GM18861 (cell line): ENCODE results near the gene TLR9.
"Not testable (repeated sequence)": the region's sequence is repeated elsewhere in the genome, so short reads cannot be mapped to it uniquely, and the experiment has no call there.

Experiments used
- ATAC-seq: cut with Tn5 transposase; IDR thresholded peaks from one replicate; pipeline ENCODE4 v1.9.1; 2021; ENCODE audit not compliant: unreplicated experiment

Gene TLR9

DNA sequence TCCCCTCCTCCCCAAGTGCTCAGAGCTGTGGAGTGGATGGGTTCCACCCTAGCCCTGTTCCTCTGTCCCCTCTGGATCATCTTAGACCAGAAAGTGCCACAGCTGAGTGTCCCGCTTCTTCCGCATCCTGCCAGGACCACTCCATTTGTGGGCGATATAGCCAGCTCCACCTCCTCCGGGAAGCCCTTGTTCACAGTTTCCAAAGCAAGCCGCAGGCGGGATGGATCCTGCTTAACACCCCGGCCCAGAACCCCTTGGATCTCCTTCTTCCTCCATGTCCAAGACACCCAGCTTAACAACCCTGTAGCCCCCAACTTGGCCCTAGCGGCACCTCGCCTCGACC is 28.0 kb downstream of the TLR9 start:
- ATAC-seq = no peak

DNA sequence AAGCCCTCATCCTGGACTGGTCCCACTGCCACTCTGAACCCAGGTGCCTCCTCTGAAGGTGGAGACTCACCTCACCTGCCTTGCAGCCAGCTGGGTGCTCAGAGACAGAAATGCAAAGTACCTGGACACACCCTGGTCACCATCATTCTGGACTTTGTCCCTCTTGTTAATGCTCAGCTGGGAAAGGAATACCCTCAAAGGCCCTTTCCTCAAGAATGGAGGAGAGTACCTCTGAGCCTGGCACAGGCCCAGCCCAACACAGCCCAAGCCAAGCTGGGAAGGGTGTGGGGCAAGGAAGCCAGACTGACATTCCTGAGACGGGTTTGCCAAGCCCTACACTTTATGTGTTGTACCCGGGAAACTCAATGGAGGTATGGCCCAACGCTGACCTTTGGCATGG is 28.5 kb downstream of the TLR9 start:
- no peak for ATAC-seq

GRCh38 chr3:52195823-52196331 is 29.6 kb downstream of the TLR9 start:
- no peak for ATAC-seq

- no peak for ATAC-seq
These were observed 30.2 kb downstream of the TLR9 start for GRCh38 chr3:52195291-52195597.

DNA sequence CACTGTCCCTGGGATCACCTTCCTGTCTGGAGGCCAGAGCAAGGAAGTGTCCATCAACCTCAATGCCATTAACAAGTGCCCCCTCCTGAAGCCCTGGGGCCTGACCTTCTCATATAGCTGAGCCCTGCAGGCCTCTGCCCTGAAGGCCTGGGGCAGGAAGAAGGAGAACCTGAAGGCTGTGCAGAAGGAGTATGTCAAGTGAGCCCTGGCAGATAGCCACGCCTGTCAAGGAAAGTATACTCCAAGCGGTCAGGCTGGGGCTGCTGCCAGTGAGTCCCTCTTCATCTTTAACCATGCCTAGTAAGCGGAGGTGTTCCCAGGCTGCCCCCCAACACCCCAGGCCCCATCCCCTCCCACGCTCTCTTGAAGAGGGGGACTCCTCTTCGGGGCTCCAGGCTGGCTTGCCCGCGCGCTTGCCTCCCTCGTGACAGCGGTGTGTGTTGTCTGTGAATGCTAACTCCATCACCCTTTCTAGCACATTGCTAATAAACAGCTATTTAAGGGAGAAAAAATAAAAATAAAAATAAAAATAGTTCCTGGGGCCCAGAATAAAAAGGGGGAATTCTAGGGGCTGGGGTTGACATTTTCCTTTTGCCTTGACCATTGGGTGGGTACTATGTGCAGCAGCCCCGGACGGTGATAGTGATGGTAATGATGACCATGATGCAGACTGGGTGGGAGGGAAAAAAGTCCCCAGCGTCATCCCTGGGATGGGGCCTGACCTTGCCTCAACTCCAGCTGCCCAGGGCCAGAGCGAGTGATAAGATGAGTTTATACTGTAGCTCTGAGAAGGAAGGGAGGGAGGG is 30.8 kb downstream of the TLR9 start:
- no peak for ATAC-seq

DNA sequence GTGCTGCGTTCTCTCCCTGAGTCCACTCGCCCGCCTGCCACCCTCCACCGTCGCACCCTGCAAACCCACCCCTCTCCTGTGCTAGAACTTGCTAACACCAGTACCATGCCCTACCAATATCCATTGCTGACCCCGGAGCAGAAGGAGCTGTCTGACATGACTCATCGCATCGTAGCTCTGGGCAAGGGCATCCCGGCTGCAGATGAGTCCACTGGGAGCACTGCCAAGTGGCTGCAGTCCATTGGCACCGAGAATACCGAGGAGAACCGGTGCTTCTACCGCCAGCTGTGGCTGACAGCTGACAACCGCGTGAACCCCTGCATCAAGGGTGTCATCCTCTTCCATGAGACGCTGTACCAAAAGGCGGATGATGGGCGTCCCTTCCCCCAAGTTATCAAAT is 32.4 kb downstream of the TLR9 start:
- no peak for ATAC-seq

DNA sequence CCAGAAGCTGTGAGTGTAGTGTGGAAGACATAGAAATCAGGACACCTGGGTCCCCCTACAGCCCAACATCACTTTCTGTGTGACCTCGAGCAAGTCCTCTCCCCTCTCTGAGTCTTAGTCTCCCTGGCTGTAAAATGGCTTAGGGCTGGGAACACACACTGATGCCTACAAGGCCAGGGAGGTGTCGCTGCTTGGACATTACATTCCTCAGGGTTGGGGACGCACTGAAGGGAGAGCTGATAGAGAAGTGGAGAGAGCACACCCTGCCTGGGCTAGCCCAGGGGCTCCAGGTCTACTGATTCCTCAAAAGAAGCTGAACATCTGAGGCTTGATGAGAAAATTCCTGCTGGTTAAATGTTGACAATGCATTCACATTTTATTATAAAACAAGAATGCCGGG is 33.8 kb downstream of the TLR9 start:
- ATAC-seq = no peak

DNA sequence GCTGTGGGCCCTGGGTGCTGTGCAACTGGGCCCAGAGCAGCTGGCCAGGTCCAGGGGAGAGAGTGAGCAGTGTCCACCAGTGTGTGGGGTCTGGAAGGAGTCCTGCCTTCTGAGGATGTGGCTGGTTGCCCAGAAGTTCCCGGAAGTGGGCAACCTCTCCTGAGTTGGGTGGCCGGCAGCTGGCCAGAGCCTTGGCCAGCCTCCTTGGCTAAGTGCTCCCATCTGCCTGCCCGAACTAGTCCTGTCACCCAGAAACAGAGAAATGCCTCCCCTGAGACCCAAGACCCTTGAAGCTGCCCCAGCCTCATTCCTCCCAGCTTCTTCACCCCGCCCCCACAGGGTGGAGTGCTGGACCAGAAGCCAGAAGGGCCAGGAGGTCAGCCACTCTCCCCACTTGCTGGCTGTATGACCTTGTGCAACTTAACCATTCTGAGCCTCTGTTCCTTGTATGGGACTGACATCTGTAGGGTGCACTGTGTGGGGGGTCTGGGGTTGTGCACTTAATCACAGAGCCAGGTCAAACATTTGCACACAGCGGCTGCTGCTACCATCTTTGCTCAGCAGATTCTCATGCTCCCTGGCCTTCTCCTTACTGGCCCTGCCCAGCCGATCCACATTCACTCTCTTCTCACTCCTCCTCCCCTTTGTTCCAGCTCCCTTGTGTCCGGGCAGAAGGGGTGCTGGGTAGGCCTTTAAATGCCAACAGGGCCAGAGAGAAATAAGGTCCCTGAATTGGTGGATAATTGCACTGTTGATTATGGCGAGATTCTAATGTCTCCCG is 35.0 kb downstream of the TLR9 start:
- no peak for ATAC-seq

DNA sequence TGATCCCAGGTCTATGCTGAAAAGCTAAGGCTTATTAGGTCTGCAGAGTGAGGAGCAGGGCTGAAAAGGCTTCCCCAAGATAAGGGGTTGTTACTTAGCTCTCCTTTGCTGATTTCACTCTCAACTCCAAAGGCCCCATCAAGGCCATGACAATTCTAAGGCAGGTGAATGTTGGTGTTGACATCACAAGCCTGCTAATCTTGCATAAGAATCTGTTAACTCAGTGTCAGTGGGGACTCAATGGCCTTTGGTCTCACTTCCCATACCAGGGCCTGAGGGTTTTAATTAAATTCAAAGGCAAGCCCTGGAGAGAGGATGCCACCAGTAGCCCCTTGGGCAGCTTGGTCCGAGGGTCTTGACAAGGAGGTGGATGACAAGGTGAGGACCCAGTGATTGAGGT is 36.9 kb downstream of the TLR9 start:
- no peak for ATAC-seq

DNA sequence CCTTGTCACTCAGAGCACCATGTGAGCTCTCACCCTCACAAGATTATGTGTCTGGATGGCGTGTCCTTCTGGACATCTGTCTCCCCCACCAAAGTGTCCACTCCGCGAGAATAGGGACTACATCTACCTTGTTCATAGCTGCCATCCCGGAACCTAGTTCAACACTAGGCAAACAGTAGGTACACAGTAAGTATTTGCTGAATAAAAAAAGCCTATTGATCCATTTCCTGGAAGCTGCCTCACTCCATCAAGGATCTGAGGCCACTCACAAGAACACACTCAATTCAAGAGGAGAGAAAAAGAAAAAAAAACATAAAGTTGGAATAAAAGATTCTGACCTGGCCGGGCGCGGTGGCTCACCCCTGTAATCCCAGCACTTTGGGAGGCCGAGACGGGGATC is 38.7 kb downstream of the TLR9 start:
- ATAC-seq = no peak

DNA sequence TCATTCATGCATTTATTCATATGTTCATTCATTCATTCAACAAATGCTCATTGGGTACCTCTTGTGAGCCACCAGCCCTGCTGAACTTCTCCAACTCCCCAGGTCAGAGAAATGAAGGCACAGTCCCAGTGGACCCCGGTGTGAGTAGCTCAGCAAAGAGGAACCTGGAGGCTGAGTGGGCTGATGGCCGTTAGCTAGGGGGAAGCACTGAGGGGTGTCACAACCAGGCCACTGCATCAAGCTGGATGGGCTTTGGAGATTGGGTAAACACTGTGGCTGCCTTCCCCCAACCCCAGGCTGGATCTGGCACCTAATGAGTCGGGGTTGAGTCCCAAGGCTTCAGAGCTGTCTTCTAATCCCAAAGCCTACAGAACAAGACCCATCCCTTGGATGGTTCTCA is 39.6 kb downstream of the TLR9 start:
- no peak for ATAC-seq

GRCh38 chr3:52185311-52185710 is 40.1 kb downstream of the TLR9 start:
- no peak for ATAC-seq

DNA sequence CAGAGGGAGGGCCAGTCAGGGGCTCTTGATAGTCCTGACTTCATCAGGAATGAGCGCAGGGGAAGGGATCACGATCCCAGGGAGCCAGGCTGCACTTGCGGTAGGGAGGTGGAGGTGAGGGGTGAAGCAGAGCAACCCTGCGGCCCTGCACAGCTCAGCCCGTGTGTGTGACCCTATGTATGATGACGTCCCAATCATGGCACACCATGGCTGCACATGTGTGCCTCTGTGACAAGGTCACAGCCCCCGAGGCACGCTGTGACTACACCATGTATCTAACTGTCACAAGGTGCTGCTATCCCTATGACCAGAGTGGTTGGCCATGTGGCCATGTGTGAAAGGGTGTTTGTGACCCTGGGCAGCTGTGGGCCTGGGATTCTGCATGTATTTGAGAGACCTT is 40.8 kb downstream of the TLR9 start:
- no peak for ATAC-seq

GRCh38 chr3:52183786-52184445 is 41.5 kb downstream of the TLR9 start:
- ATAC-seq = no peak

DNA sequence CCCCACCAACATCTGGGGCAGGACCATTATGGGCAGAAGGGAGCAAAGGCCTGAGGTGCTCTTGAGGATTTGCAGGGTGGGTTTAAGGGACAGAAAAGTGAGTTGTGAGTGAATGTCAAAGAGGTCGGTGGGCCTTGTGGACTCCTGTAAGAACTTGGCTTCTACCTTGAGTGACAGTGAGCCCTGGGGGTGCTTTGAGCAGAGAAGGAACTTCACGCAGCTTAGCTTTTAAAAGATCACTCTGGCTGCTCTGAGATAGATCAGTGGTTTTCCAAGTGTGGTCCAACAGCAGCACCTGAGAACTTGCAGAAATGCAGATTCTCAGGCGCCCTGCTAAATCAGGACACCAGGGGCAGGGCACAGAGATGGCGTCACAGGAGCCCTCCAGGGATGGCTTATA is 42.8 kb downstream of the TLR9 start:
- no peak for ATAC-seq

- ATAC-seq = no peak
These were observed 43.2 kb downstream of the TLR9 start for GRCh38 chr3:52182196-52182595.

DNA sequence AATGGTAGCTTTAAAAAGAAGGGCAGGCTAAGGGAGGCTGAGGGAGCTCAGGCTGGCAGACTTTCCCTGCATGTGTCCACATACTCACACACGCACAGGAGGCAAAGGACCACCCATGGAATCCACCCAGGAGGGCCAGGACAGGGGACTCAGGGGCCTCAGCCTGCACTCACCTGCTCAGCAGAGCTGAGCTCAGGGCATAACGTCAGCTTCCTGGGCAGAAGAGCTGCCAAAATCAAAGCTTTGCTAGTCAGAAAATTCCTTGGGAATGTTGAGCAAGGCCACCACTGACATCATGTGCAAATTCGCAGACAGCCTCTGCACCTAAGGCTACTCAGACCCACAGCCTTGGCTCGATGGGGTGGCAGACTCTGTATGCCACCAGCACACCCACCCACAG is 43.9 kb downstream of the TLR9 start:
- ATAC-seq = no peak

DNA sequence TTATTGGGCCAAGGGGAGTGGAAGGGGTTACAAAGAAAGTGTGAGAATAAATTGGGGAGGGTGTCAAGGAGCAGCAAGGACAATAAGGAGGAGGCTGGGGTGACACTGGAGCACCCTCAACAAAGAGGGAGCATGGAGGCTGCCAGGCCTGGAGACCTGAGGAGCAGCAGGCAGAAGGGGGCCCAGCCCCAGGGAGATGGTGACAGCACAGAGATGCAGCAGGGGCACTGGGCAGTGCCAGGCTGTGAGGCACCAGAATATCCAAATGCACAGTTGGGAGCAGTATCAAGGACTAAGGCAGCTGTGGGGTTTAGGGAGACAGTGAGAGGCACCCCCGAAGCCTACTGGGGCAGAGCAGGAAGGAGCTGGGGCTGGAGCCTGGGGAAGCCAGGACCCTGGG is 46.9 kb downstream of the TLR9 start:
- no peak for ATAC-seq

GRCh38 chr3:52178126-52178525 is 47.3 kb downstream of the TLR9 start:
- ATAC-seq = not testable (repeated sequence)

GRCh38 chr3:52177701-52178042 is 47.8 kb downstream of the TLR9 start:
- ATAC-seq = no peak

DNA sequence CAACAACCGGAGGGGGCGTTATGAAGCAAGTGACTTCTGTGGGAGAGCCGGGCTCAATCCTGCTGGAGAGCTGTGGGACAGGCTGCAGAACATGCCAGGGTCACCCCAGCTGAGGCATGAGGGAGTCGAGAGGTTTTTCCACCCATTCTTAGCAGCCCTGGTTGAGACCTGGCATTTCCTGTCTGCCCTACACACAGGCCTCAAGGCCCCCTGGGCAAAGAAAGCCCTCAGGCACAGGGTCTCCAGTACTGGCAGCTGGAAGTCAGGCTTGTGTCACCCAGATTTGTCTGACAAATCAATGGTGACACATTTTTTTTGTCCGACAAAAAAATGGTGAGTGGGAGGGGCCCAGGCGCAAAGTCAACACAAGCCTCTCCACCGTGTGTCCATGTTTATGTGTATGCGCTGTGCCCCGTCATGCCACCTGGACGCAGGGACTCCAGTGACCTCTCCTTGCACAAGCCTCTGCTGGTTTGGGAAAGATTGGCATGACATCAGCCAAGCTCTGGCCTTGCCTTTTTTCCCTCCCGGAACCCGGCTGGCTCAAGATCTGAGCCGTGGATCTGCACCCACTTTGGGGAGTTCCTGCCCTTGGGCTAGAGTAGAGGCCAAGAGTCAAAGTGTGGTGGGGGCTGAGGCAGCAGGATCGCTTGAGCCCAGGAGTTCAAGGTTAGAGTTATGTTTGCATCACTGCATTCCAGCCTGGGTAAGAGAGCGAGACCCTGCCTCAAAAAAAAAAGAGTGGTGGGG is 48.3 kb downstream of the TLR9 start:
- ATAC-seq = no peak
